DOHH2 (cell line): ENCODE results near the gene FGF7.
"Not testable (repeated sequence)": the region's sequence is repeated elsewhere in the genome, so short reads cannot be mapped to it uniquely, and the experiment has no call there.

Source experiments
- H3F3A ChIP-seq: fragments of 200-600 bp; sonication (generic), shearing (Covaris generic); 2 replicates; pipeline ENCODE4 v1.6.0; 2016; ENCODE audit warnings: antibody characterized with exemption, mild to moderate bottlenecking; ENCODE audit not compliant: control insufficient read depth, insufficient read depth
- H3K27ac ChIP-seq: fragments of 200-600 bp; sonication (generic); 2 replicates; pipeline ENCODE4 v1.5.1; 2014; ENCODE audit warnings: low read depth, mild to moderate bottlenecking, low read length, moderate library complexity
- H3K27me3 ChIP-seq: fragments of 200-600 bp; sonication (generic); 2 replicates; pipeline ENCODE4 v1.6.1; 2014; ENCODE audit warnings: mild to moderate bottlenecking, low read length, mixed read lengths; ENCODE audit not compliant: control insufficient read depth
- H3K36me3 ChIP-seq: fragments of 200-600 bp; sonication (generic); 2 replicates; pipeline ENCODE4 v1.6.1; 2014; ENCODE audit warnings: mild to moderate bottlenecking, low read length, moderate library complexity, mixed read lengths; ENCODE audit not compliant: control insufficient read depth
- H3K4me1 ChIP-seq: fragments of 200-600 bp; sonication (generic); 2 replicates; pipeline ENCODE4 v1.6.1; 2014; ENCODE audit warnings: mild to moderate bottlenecking, low read length, mixed read lengths; ENCODE audit not compliant: control insufficient read depth
- H3K4me2 ChIP-seq: fragments of 200-600 bp; sonication (generic); 2 replicates; pipeline ENCODE4 v1.6.0; 2014; ENCODE audit warnings: mild to moderate bottlenecking, low read length, moderate library complexity
- H3K4me3 ChIP-seq: fragments of 200-600 bp; sonication (generic); 2 replicates; pipeline ENCODE4 v1.5.1; 2014; ENCODE audit warnings: mild to moderate bottlenecking, low read length, mixed read lengths
- H3K79me2 ChIP-seq: fragments of 200-600 bp; sonication (generic); 2 replicates; pipeline ENCODE4 v1.6.1; 2014; ENCODE audit warnings: mild to moderate bottlenecking, low read length, mixed read lengths; ENCODE audit not compliant: control insufficient read depth
- H3K9me2 ChIP-seq: fragments of 200-600 bp; sonication (generic); replicated peaks from 2 replicates; pipeline ENCODE4 v1.6.1; 2014; ENCODE audit warnings: mild to moderate bottlenecking, low read length, mixed read lengths; ENCODE audit not compliant: control insufficient read depth
- H3K9me3 ChIP-seq: fragments of 200-600 bp; sonication (generic); 2 replicates; pipeline ENCODE4 v1.6.1; 2014; ENCODE audit warnings: antibody characterized with exemption, low read length, mixed read lengths; ENCODE audit not compliant: control insufficient read depth, insufficient read depth
- H4K20me1 ChIP-seq: fragments of 200-600 bp; sonication (generic); 2 replicates; pipeline ENCODE4 v1.6.0; 2014; ENCODE audit warnings: low read depth, mild to moderate bottlenecking, antibody characterized with exemption, low read length, moderate library complexity; ENCODE audit not compliant: control insufficient read depth, insufficient read depth
- CTCF ChIP-seq: fragments of 200-600 bp; sonication (generic); IDR thresholded peaks from one replicate; pipeline ENCODE4 v1.5.1; 2014; ENCODE audit warnings: antibody characterized with exemption, mild to moderate bottlenecking, low read depth, low read length; ENCODE audit not compliant: poor library complexity, severe bottlenecking
- EZH2phosphoT487 ChIP-seq: fragments of 200-600 bp; sonication (generic); IDR thresholded peaks from 2 replicates; pipeline ENCODE4 v1.6.1; 2017; ENCODE audit warnings: borderline replicate concordance, mild to moderate bottlenecking, antibody characterized with exemption, low read length, moderate library complexity, mixed read lengths

Gene FGF7

DNA sequence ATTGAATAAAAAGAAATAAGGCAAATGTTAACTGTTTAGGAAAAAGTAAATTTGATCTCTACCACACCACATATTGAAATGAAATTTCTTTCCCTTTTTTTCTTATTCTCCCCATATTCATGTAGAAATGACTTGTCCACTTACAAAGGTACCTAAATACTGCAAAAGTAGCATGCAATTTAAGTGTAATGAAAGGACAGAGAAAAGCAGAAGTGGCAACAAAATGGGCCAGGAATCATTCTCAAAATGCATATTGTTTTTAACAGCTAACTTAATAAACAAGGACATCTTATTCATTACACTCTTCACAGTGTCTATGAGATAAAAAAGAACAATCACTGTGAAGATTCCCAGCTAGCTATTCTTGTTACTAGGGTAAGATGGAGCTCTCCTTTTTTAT is 40.6 kb upstream of the FGF7 start:
- 0 out of 2 replicates have a peak overlapping the region, but pooled peaks have one; percentile 20 for H3K27ac ChIP-seq
- H3K4me1 ChIP-seq, result peaks cover 17% of the 10 kb centered on the region
- H3F3A ChIP-seq, result no peaks in the 10 kb centered on the region
- no peaks in the 10 kb centered on the region for H3K9me3 ChIP-seq
- H3K4me3 ChIP-seq, result peak overlapping the region; percentile 1; the same call in 1 of the 2 replicates
- no peak for TF ChIP-seq EZH2phosphoT487
- no peak for TF ChIP-seq CTCF
- H3K79me2 ChIP-seq, result no peaks in the 10 kb centered on the region
- no peaks in the 10 kb centered on the region for H3K9me2 ChIP-seq
- no peaks in the 10 kb centered on the region for H3K27me3 ChIP-seq
- H3K4me2 ChIP-seq, result peak overlapping the region; percentile 10; the same call in 1 of the 2 replicates
- H4K20me1 ChIP-seq, result no peaks in the 10 kb centered on the region
- no peaks in the 10 kb centered on the region for H3K36me3 ChIP-seq

GRCh38 chr15:49383266-49383665 is 39.8 kb upstream of the FGF7 start:
- no peaks in the 10 kb centered on the region for H3K9me3 ChIP-seq
- H3K9me2 ChIP-seq, result no peaks in the 10 kb centered on the region
- no peaks in the 10 kb centered on the region for H3K27me3 ChIP-seq
- H3K27ac ChIP-seq, result peak overlapping the region; percentile 20
- no peak for TF ChIP-seq CTCF
- no peak for TF ChIP-seq EZH2phosphoT487
- no peaks in the 10 kb centered on the region for H4K20me1 ChIP-seq
- peak overlapping the region; percentile 10 for H3K4me2 ChIP-seq
- no peaks in the 10 kb centered on the region for H3F3A ChIP-seq
- no peaks in the 10 kb centered on the region for H3K79me2 ChIP-seq
- peaks cover 17% of the 10 kb centered on the region for H3K4me1 ChIP-seq
- no peaks in the 10 kb centered on the region for H3K36me3 ChIP-seq
- H3K4me3 ChIP-seq, result peak overlapping the region; percentile 1; the same call in 1 of the 2 replicates

DNA sequence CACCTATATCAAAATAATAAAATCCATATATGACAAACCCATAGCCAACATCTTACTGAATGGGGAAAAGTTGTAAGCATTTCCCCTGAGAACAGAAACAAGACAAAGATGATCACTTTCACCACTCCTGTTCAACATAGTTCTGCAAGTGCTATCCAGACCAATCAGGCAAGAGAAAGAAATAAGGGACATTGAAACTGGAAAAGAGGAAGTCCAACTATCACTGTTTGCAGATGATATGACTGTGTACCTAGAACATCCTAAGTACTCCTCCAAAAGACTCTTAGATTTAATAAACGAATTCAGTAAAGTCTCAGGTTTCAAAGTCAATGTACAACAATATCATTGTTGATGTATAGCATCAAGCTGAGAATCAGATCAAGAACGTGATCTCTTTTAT is 35.6 kb upstream of the FGF7 start:
- no peak overlapping the region for H3K4me3 ChIP-seq
- H4K20me1 ChIP-seq, result no peaks in the 10 kb centered on the region
- no peak overlapping the region for H3K27ac ChIP-seq
- H3F3A ChIP-seq, result no peaks in the 10 kb centered on the region
- H3K79me2 ChIP-seq, result no peaks in the 10 kb centered on the region
- H3K4me1 ChIP-seq, result peaks cover 13% of the 10 kb centered on the region
- H3K36me3 ChIP-seq, result no peaks in the 10 kb centered on the region
- H3K9me2 ChIP-seq, result no peaks in the 10 kb centered on the region
- TF ChIP-seq EZH2phosphoT487, result no peak
- no peak for TF ChIP-seq CTCF
- no peaks in the 10 kb centered on the region for H3K9me3 ChIP-seq
- H3K4me2 ChIP-seq, result no peak overlapping the region
- 0 out of 2 replicates have a peak, but pooled peaks cover 2% of the 10 kb centered on the region for H3K27me3 ChIP-seq

GRCh38 chr15:49402515-49403296 is 20.3 kb upstream of the FGF7 start:
- H3F3A ChIP-seq, H4K20me1 ChIP-seq, H3K4me1 ChIP-seq, H3K4me2 ChIP-seq, H3K79me2 ChIP-seq, H3K27ac ChIP-seq, H3K36me3 ChIP-seq, H3K4me3 ChIP-seq, H3K9me2 ChIP-seq, H3K27me3 ChIP-seq, H3K9me3 ChIP-seq: not testable (repeated sequence)
